Aorta (tissue), 5 donors: ENCODE measurements around the gene BLNK. TPM values are rescaled to one million over a fixed set of nuclear protein-coding genes. Genes with fewer than 3 reads are reported as not detected.

Source experiments
- ATAC-seq: fragments of 200-7000 bp; cut with Tn5 transposase; one replicate; pipeline ENCODE4 v1.9.1; 2022; ENCODE audit warnings: moderate library complexity; ENCODE audit not compliant: low FRiP score
- DNase-seq, 2 donors: peaks; one replicate each; pipeline ENCODE4 v3.0.0-alpha.2; 2020
- H3K27ac ChIP-seq, 2 donors: one replicate each; pipeline ENCODE4 v1.5.1; 2013; ENCODE audit warnings: low read length in 2 of 2, mild to moderate bottlenecking in 2 of 2, moderate library complexity in 2 of 2, control low read depth in 1 of 2, inconsistent platforms in 1 of 2, low read depth in 1 of 2
- H3K27me3 ChIP-seq, 2 donors: one replicate each; pipeline ENCODE4 v1.6.1; 2013; ENCODE audit warnings: control low read depth in 1 of 2, low read length in 1 of 2, mild to moderate bottlenecking in 1 of 2, moderate library complexity in 1 of 2; ENCODE audit not compliant: insufficient read depth in 2 of 2, control insufficient read depth in 1 of 2
- H3K36me3 ChIP-seq, 2 donors: one replicate each; pipeline ENCODE4 v1.6.1; 2013; ENCODE audit warnings: control low read depth in 1 of 2, low read length in 1 of 2, mild to moderate bottlenecking in 1 of 2; ENCODE audit not compliant: insufficient read depth in 2 of 2, control insufficient read depth in 1 of 2
- H3K4me1 ChIP-seq, 2 donors: one replicate each; pipeline ENCODE4 v1.6.1; 2013; ENCODE audit warnings: low read length in 2 of 2, control low read depth in 1 of 2, mild to moderate bottlenecking in 1 of 2, moderate library complexity in 1 of 2; ENCODE audit not compliant: insufficient read depth in 2 of 2, control insufficient read depth in 1 of 2
- H3K4me3 ChIP-seq, 2 donors: one replicate each; pipeline ENCODE4 v1.5.1; 2013; ENCODE audit warnings: low read length in 2 of 2, control low read depth in 1 of 2, mild to moderate bottlenecking in 1 of 2
- H3K9me3 ChIP-seq: one replicate; pipeline ENCODE4 v1.6.1; 2013; ENCODE audit warnings: mild to moderate bottlenecking, low read length; ENCODE audit not compliant: control insufficient read depth
- WGBS, 2 donors: extraction: QIAGEN DNeasy Blood & Tissue Kit; methylation state at CpG; one replicate each; pipeline ENCODE4 v1.1.7; 2013; 5-methylcytosine and 5-hydroxymethylcytosine counted together
- intact Hi-C, 2 donors: fragments of 100-400 bp; cut with DNase I; formaldehyde crosslinking; loops; one replicate each; pipeline versions ENCODE4 v1.14.2 to v1.15.0; 2022
- polyA plus RNA-seq, 2 donors: library from polyadenylated mRNA; stranded (reverse); fragments of 200-250 nt; gene quantifications; one replicate each; pipeline ENCODE4 v1.2.3, GENCODE V29; 2013
- total RNA-seq, 2 donors: library from RNA; stranded (reverse); fragmentation: NEBNext Ultra II Directional; extraction: Animal tissue kit (Norgen Biotek cat#: 25700); gene quantifications; one replicate each; pipeline ENCODE4 v1.2.1, GENCODE V29; 2021
- donor health status: healthy with polysubstance abuse.
- donor health status: Bipolar disorder and iron deficiency.
- donor health status: DM: no; HTN: no; CAD: no.
- donor health status: DM: no; HTN: no; CAD: no.
- donor health status: DM: yes; HTN: yes; CAD: no.

BLNK gene
- total and polyA plus RNA-seq, 4 donors, result 0.72 to 20.2 (median 8.3) TPM

DNA sequence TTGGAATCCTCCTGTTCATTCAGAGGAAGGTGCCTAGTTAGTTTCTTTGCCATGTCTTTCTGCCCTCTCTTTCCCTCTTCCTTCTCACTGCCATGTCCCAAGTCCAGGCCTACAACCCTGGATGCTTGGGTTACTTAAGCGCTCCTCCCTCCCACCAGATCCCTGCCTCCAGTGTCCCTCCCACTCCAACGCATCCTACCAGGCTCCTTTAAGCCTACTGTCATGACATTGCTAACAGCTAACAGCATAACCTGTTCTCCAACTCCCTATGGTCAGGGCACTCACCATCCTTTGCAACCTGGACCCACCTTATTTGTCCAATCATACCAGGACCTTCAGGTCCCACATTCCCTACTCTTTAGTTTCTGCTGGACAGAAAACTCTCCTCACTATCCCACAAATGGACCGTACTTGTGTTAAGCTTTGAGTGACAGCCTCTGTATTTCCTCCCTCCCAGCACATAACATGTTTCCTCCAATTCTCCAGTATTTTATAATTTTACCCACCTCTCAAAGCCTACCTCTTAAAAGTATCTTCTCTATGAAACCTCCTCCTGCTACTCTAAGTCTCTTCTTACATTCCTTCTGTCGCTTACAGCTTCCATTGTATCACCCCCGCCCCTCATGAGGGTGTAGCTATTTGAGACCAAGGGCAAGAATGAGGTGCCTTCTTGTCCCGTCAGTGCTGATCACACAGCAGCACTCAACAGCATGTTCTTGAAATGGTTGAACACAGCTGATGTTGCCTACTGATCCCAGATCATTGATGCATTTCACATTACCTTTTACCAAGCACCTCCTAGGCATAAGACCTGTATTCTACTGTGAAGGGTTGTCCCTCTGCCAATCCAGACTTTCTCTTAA is 1.7 kb downstream of the BLNK start:
- no peaks in the 10 kb centered on the region for H3K9me3 ChIP-seq
- no peaks in the 10 kb centered on the region for H3K4me1 ChIP-seq
- H3K27me3 ChIP-seq, result no peaks in the 10 kb centered on the region
- no peak for DNase-seq
- no peak overlapping the region for H3K27ac ChIP-seq
- no peaks in the 10 kb centered on the region for H3K36me3 ChIP-seq
- H3K4me3 ChIP-seq, result no peak overlapping the region
- intact Hi-C loops, result no loop called here
- ATAC-seq, result no peak
- 80 to 84% methylated on average over 6 of the region's 6 CpGs for WGBS, 2 donors

DNA sequence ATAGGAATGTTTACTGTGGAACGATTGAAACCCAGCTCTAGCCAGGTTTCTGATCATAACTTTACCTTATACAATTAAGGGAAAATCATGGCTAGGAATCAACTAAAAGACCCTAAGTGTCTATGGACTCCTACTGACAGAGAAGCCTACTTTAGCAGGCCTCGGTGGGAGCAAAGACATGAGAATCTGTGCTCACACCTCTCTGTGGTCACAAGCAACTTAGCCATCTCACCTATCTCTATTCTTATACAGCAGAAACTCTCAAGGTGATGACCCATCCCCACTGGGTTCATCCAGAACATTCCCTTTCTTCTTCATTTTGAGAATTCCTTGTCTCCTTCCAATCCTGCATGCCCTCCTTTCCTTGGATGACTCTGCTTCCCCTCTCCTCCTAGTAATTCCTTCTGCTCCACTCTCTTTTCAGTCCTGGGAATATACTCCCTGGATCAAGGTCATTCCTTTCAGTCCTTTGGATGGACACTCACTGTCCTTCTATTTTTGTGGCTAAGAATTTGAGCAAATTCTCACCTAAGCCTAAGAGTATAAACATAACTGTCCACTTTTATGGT is 2.9 kb downstream of the BLNK start:
- no peak overlapping the region for H3K27ac ChIP-seq
- H3K36me3 ChIP-seq, result no peaks in the 10 kb centered on the region
- intact Hi-C loops, result no loop called here
- H3K9me3 ChIP-seq, result no peaks in the 10 kb centered on the region
- 77 to 83% methylated on average over 2 of the region's 2 CpGs for WGBS, 2 donors
- ATAC-seq (no peak), DNase-seq (no peak)
- H3K4me1 ChIP-seq, result no peaks in the 10 kb centered on the region
- no peak overlapping the region for H3K4me3 ChIP-seq
- H3K27me3 ChIP-seq, result no peaks in the 10 kb centered on the region

DNA sequence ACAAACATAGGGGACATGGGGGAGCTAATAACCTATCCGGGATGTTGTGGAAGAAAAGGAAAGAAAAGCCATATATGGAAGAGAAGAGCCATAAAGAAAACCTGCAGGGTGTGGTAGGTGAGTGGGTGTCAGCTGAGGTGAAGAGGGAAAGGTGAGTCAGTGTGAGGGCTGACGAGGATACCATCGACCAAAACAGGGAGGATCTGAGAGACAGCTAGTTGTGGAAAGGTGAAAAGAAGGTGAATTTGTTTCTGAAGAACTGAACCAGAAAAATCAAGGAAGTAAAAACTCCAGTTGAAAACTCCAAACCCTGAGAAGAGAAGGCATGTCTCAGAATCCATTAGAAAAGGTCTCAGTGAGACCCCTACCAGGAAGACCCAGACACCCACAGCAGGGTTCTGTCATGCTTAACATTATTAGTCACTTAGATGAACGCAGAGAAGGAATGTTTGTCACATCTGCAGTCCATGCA is 4.1 kb downstream of the BLNK start:
- intact Hi-C loops, result no loop called here
- DNase-seq (no peak), ATAC-seq (no peak)
- H3K9me3 ChIP-seq, result no peaks in the 10 kb centered on the region
- no peaks in the 10 kb centered on the region for H3K36me3 ChIP-seq
- no peak overlapping the region for H3K4me3 ChIP-seq
- no peak overlapping the region for H3K27ac ChIP-seq
- no peaks in the 10 kb centered on the region for H3K27me3 ChIP-seq
- WGBS, 2 donors, result 88 to 89% methylated on average over 4 of the region's 4 CpGs
- H3K4me1 ChIP-seq, result no peaks in the 10 kb centered on the region

DNA sequence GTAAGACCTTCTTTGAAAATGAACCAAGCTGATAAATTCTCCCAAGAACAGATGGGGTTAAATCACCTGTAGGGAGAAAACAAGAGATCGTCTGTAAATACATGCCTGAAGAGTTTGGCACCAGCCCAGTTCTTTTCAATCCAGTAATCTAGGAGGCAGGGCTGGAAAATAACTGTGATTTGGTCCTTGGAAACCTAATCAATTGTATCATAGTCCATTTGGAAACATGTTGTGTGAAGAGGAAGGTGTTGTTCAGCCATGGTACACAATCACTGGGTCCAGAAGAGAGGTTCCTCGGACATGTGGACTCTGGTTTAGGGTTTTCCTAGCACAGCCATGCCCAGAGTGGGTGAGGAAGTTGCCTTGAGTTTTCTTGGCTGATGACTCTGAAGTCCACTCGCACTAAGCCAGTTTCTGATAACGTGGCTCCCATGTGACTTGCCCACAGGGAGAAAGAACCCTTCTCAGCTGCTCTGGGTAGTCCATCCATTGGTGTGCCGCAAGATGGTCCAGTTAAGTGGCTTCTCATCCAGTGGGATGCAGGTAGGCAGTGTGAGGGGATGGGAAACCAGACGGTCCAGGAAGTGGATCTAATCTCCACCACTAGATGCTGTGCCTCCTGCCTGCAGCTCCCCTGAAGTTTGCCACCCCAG is 5.1 kb downstream of the BLNK start:
- intact Hi-C loops, result no loop called here
- DNase-seq (no peak), ATAC-seq (no peak)
- H3K27ac ChIP-seq, result no peak overlapping the region
- 71 to 78% methylated on average over 6 of the region's 6 CpGs for WGBS, 2 donors
- H3K9me3 ChIP-seq, result no peaks in the 10 kb centered on the region
- H3K4me3 ChIP-seq, result no peak overlapping the region
- no peaks in the 10 kb centered on the region for H3K36me3 ChIP-seq
- no peaks in the 10 kb centered on the region for H3K27me3 ChIP-seq
- H3K4me1 ChIP-seq, result no peaks in the 10 kb centered on the region

DNA sequence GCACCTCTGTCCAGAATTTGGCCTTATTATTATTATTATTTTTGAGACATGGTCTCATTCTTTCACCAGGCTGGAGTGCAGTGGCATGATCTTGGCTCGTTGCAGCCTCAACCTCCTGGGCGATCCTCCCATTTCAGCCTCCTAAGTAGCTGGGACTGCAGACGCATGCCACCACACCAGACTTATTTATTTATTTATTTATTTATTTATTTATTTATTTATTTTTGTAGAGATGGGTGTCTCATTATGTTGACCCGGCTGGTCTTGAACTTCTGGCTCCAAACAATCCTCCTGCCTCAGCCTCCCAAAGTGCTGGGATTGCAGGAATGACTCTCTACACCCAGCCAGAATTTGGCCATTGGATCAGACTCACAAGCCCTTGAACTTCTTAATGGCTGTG is 6.4 kb downstream of the BLNK start:
- no peak overlapping the region for H3K27ac ChIP-seq
- H3K4me3 ChIP-seq, result no peak overlapping the region
- no peaks in the 10 kb centered on the region for H3K36me3 ChIP-seq
- no peaks in the 10 kb centered on the region for H3K4me1 ChIP-seq
- DNase-seq, result no peak
- intact Hi-C loops, result no loop called here
- ATAC-seq, result no peak
- WGBS, 2 donors, result 95% methylated on average over 4 of the region's 4 CpGs
- no peaks in the 10 kb centered on the region for H3K9me3 ChIP-seq
- H3K27me3 ChIP-seq, result no peaks in the 10 kb centered on the region

DNA sequence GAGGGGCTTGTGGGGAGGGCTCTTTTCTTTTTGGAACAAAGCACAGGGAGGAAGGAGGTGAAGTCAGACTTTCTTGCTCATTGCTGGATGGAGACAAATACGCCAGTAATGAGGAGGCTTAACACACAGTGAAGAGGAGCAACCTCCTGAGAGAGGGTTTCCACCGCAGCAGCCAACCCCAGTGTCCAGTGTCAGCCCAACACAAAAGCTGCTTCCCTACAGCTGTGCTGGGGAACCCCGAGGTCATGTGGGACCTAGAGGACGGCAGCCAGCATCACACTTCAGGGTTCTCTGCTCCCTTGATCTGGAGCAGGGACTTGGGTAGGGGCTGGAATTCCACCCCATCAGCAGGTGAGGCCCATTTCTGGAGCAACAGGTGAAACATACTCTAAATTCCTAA is 7.7 kb downstream of the BLNK start:
- ATAC-seq (no peak), DNase-seq (peak in 1 of 2 donors; percentile 60)
- Histone ChIP-seq H3K9me3 (no peaks in the 10 kb centered on the region), H3K27ac (no peak overlapping the region), H3K4me1 (no peaks in the 10 kb centered on the region), H3K36me3 (no peaks in the 10 kb centered on the region), H3K4me3 (no peak overlapping the region), H3K27me3 (no peaks in the 10 kb centered on the region)
- WGBS, 2 donors, result 88 to 92% methylated on average over 4 of the region's 4 CpGs
- intact Hi-C loops, result no loop called here

DNA sequence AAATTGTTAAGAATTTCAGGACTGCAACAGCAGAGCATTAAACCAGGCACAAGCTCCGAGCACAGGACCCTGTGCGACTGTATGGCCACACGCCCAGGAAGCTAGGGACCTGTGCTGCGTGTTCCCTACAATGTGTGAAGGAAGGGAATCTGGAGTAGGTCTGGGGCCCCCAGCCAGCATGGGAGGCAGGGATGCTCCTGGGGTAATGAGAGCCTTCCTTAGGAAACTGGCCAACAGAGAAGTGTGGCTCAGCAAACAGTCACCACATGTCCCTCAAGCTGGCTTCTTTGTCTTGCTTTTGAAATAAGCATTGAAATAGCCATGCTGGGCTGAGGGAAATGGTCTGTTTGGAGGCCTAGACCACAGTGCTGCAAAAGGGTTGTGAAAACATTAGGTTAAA is 8.2 kb downstream of the BLNK start:
- WGBS, 2 donors, result 90% methylated on average over 4 of the region's 4 CpGs
- Histone ChIP-seq H3K9me3 (no peaks in the 10 kb centered on the region), H3K27ac (no peak overlapping the region), H3K36me3 (no peaks in the 10 kb centered on the region), H3K4me1 (no peaks in the 10 kb centered on the region), H3K27me3 (no peaks in the 10 kb centered on the region), H3K4me3 (no peak overlapping the region)
- ATAC-seq (no peak), DNase-seq (no peak)
- intact Hi-C loops, result no loop called here

DNA sequence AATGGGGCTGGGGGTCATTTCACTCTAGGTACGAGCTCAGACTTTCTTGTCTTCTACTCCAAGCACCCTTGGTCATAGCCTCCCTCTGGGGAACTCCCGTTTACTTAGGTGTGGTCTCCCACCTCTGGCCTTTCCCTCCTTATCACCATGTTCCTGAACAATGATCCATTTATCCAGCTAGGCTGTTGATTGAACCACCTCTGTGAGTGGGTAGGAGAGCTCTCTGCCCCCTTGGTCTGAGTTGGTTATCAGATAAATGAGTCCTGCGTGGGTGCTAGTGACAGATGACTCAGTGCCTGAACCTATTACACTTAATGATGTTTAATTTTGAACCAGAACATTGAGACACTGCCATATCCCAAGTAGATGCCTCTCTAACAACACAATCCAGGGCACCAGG is 9.4 kb downstream of the BLNK start:
- Histone ChIP-seq H3K9me3 (no peaks in the 10 kb centered on the region), H3K4me3 (no peak overlapping the region), H3K4me1 (no peaks in the 10 kb centered on the region), H3K27me3 (no peaks in the 10 kb centered on the region), H3K27ac (no peak overlapping the region), H3K36me3 (no peaks in the 10 kb centered on the region)
- ATAC-seq, result no peak
- intact Hi-C loops, result no loop called here
- 83% methylated on average over 3 of the region's 3 CpGs for WGBS, 2 donors
- no peak for DNase-seq
